Measurements from ENCODE around the gene TNFAIP8L1. TPM values are rescaled to one million over a fixed set of nuclear protein-coding genes. Genes with fewer than 3 reads are reported as not detected.

TNFAIP8L1 gene
- total RNA-seq, 2 experiments from 2014 or later: 19.9 to 20.4 TPM

DNA sequence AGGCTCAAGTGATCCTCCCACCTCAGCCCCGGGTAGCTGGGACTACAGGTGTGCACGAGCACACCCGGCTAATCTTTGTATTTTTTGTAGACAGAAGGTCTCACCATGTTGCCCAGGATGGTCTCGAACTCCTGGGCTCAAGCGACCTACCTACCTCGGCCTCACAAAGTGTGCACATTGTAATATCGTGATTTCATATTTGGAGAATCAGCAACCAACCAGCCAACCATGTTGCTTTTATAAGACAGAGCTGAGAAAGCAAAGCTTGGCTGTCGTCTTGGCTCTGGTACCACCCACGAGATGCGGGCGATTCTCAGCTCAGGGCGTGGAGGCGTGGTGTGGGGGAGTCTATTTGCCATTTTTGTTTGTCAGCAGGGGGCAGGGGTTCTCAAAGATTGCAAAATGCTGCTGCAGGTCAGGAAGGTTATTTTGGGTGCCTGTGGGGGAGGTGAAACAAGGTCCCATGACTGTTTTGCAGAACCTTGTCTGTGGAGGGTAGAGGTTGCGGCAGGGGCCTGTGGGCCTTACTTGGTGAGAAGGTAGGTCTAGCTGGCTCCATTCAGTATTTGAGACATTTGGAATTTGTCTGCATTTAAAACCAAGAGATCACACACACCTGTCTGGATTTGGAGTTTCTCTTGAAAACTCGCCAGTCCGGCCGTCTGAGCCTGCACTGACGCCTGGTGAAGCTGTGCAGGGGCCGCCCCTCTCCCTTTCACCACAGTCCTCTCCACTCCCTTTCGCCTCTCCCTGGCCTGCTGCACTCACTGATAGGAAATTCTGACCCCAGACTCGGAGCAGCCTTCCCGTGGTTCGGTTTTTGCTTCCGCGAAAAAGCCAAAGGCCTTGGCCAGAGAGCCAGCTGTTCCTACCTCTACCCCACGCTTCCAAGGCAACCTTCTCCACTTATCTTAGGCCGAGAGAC is 15.4 kb downstream of the TNFAIP8L1 start:
- Mint-ChIP-seq H3K27ac (peak overlapping the region; percentile 11), H3K4me3 (no peak overlapping the region), H3K9me3 (no peaks in the 10 kb centered on the region), H3K4me1 (ENCODE audit: low read depth) (no peaks in the 10 kb centered on the region), H3K27me3 (ENCODE audit: low read depth) (no peaks in the 10 kb centered on the region), H3K36me3 (ENCODE audit: low read depth) (peaks cover 12% of the 10 kb centered on the region)
- CTCF ChIA-PET: no interaction called here
- no peak for DNase-seq
- intact Hi-C loops (cut with micrococcal nuclease): no loop called here

DNA sequence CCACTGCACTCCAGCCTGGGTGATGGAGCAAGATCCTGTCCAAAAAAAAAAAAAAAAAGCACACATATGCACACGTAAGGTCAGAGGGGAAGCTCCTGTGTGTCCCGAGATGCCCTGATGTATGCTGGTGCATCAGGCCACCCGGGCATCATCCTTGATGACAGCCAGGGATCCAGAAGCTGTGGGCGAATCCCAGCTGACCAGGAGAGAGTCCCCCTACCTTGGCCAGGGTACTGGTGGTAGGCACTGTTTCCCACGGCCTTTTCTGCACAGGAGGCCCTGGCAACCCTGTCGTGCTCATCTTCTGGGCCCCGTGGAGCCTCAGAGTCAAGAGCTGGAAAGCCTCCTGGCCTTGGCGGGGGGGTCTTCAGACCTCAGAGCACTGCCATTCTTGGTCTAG is 16.8 kb downstream of the TNFAIP8L1 start:
- Mint-ChIP-seq H3K4me3 (no peak overlapping the region), H3K4me1 (ENCODE audit: low read depth) (no peaks in the 10 kb centered on the region), H3K27ac (no peak overlapping the region), H3K36me3 (ENCODE audit: low read depth) (peaks cover 16% of the 10 kb centered on the region), H3K9me3 (no peaks in the 10 kb centered on the region), H3K27me3 (ENCODE audit: low read depth) (no peaks in the 10 kb centered on the region)
- CTCF ChIA-PET: no interaction called here
- no peak for DNase-seq
- intact Hi-C loops (cut with micrococcal nuclease): no loop called here

DNA sequence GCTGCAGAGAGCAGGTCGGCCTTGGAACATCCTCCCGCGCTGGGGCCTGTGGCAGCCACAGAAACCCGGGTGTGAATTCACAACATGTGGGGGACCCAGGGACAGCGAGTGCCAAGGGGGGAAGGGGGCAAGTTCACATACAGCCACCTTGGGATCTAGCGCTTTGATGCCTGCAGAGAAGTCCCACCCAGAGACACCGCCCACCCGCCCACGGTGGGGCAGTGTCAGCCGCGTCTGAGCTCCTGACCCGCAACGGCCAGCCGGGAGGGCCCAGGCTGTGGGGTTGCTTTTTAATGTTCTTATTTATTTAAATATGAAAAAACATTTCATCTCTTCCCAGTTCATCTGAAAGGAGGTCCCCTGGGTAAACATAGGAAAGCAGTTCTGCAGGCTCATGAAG is 17.9 kb downstream of the TNFAIP8L1 start:
- H3K4me3 Mint-ChIP-seq: no peak overlapping the region
- no peak for DNase-seq
- no peak overlapping the region for H3K27ac Mint-ChIP-seq
- H3K4me1 Mint-ChIP-seq (ENCODE audit: low read depth): no peaks in the 10 kb centered on the region
- H3K9me3 Mint-ChIP-seq: no peaks in the 10 kb centered on the region
- peaks cover 18% of the 10 kb centered on the region for H3K36me3 Mint-ChIP-seq (ENCODE audit: low read depth)
- H3K27me3 Mint-ChIP-seq (ENCODE audit: low read depth): no peaks in the 10 kb centered on the region
- CTCF ChIA-PET: interaction anchor here (1.0 kb wide), 1 partner anchor 133 kb away, joined by 3 read pairs; no protein-coding TSS in a partner anchor
- intact Hi-C loops (cut with micrococcal nuclease): no loop called here

DNA sequence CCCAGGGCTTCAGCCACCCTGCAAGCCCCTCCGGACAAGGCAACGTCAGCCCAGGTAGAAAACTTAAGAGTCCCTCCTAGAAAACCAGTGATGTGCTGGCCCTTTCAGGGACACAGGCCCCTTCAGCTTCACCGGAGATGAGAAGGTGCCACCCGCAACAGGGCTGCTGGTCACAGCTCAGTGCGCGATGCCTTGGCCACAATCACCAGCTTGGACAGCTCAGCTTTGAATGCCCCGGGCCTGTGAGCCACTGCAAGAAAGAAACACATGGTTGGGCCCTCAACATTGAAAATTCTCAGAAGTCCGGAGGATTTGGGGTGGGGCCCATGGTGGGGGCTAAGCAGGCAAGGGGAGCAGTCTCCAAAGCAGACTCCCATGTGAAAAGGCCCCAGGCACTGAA is 18.5 kb downstream of the TNFAIP8L1 start:
- peaks cover 18% of the 10 kb centered on the region for H3K36me3 Mint-ChIP-seq (ENCODE audit: low read depth)
- H3K27me3 Mint-ChIP-seq (ENCODE audit: low read depth): no peaks in the 10 kb centered on the region
- no peaks in the 10 kb centered on the region for H3K4me1 Mint-ChIP-seq (ENCODE audit: low read depth)
- intact Hi-C loops (cut with micrococcal nuclease): no loop called here
- no peak overlapping the region for H3K4me3 Mint-ChIP-seq
- CTCF ChIA-PET: interaction anchor here (1.0 kb wide), 1 partner anchor 133 kb away, joined by 3 read pairs; no protein-coding TSS in a partner anchor
- H3K9me3 Mint-ChIP-seq: no peaks in the 10 kb centered on the region
- H3K27ac Mint-ChIP-seq: no peak overlapping the region
- no peak for DNase-seq

DNA sequence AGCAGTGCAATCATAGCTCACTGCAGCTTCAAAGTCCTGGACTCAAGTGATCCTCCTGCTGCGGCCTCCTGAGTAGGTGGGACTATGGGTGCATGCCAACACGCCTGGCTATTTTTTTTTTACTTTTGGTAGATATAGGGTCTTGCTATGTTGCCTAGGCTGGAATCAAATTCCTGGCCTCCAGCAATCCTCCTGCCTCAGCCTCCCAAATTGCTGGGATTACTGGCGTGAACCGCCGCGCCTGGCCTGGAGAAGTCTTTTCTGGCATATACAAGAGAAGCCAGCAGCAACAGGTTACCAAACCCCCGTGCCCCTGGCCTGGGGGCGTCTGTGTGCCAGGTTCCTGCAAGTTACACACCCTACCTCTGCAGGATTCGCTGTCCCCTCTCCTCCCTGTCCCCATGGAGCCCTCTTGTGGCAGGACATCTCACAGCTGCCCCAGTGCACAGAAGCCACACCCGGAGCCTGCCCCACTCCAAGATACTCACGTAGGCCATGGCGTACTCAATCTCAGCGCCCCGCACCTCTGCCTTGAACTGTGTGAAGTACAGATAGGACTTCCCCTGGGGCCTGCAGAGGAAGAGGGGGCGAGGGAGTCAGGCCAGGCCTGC is 21.0 kb downstream of the TNFAIP8L1 start:
- Mint-ChIP-seq H3K4me3 (no peak overlapping the region), H3K9me3 (no peaks in the 10 kb centered on the region), H3K36me3 (ENCODE audit: low read depth) (peaks cover 12% of the 10 kb centered on the region), H3K4me1 (ENCODE audit: low read depth) (no peaks in the 10 kb centered on the region), H3K27me3 (ENCODE audit: low read depth) (no peaks in the 10 kb centered on the region), H3K27ac (no peak overlapping the region)
- CTCF ChIA-PET: no interaction called here
- peak; percentile 50 for DNase-seq
- intact Hi-C loops (cut with micrococcal nuclease): no loop called here

DNA sequence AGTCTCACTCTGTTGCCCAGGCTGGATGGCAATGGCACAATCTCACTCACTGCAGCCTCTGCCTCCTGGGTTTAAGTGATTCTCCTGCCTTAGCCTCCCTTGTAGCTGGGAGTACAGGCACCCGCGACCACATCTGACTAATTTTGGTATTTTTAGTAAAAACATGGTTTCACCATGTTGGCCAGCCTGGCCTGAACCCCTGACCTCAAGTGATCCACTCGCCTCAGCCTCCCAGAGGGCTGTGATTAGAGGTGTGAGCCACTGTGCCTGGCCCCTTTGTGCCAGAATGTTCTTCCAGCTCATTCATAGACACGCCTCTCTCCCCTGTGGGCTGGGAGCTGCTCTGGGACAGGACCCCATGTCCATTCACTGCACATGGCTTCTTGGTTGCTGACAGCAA is 21.7 kb downstream of the TNFAIP8L1 start:
- intact Hi-C loops (cut with micrococcal nuclease): no loop called here
- H3K4me3 Mint-ChIP-seq: no peak overlapping the region
- H3K9me3 Mint-ChIP-seq: no peaks in the 10 kb centered on the region
- no peaks in the 10 kb centered on the region for H3K4me1 Mint-ChIP-seq (ENCODE audit: low read depth)
- CTCF ChIA-PET: no interaction called here
- no peak for DNase-seq
- H3K27ac Mint-ChIP-seq: no peak overlapping the region
- no peaks in the 10 kb centered on the region for H3K27me3 Mint-ChIP-seq (ENCODE audit: low read depth)
- H3K36me3 Mint-ChIP-seq (ENCODE audit: low read depth): peaks cover 11% of the 10 kb centered on the region

DNA sequence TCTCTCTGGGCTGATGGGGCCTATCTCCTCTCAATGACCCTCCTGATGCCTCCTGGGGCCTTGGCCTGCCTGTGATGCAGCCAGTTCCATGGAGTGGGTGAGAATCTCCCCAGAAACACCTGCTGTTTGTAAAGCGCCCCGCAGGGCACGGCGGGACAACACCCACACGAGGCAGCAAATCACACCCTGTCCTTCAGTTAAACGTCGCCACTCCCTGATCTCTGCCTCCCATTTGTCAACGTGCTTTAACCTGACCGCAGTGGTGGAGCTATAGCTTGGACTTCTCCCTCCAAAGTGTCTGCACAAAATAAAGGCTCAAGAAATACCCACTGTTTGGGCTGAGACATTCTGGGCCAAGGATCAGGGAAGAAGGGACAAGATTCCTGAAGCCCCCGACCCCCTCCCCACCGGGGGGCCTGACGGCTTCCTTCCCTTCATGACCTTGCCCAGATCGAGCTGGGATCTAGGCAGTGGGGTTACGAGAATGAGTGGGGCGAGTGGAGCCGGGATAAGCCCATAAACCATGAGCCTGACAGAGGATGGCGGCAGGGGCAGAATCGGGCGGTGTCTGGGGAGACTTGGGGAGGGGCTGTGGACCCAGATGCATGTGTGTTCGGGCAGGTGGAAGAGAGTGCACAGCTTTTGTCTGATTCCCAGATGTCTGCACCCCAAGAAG is 22.8 kb downstream of the TNFAIP8L1 start:
- Mint-ChIP-seq H3K27ac (no peak overlapping the region), H3K4me1 (ENCODE audit: low read depth) (no peaks in the 10 kb centered on the region), H3K36me3 (ENCODE audit: low read depth) (peaks cover 11% of the 10 kb centered on the region), H3K9me3 (no peaks in the 10 kb centered on the region), H3K27me3 (ENCODE audit: low read depth) (no peaks in the 10 kb centered on the region), H3K4me3 (no peak overlapping the region)
- CTCF ChIA-PET: interaction anchor here (1.0 kb wide), 1 partner anchor 28 kb away, joined by 3 read pairs; no protein-coding TSS in a partner anchor
- no peak for DNase-seq
- intact Hi-C loops (cut with micrococcal nuclease): no loop called here

DNA sequence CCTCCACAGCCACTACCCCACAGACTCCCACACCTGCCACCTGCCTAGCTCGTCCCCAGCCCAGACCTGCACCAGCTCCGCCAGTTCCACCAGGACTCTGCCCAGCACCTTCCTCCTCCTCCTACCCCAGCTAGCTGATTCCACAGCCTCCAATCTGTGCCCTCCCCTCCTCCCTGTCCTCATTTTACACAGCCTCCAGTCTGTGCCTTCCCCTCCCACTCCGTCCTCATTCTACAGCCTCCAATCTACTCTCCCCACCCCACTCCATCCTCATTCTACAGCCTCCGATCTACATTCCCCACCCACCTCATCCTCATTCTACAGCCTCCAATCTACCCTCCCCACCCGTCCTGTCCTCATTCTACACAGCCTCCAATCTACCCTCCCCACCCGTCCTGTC is 23.5 kb downstream of the TNFAIP8L1 start:
- Mint-ChIP-seq H3K36me3 (ENCODE audit: low read depth) (peaks cover 11% of the 10 kb centered on the region), H3K4me3 (no peak overlapping the region), H3K9me3 (no peaks in the 10 kb centered on the region), H3K27ac (no peak overlapping the region), H3K4me1 (ENCODE audit: low read depth) (peaks cover 1% of the 10 kb centered on the region), H3K27me3 (ENCODE audit: low read depth) (no peaks in the 10 kb centered on the region)
- CTCF ChIA-PET: interaction anchor here (1.0 kb wide), 1 partner anchor 28 kb away, joined by 3 read pairs; no protein-coding TSS in a partner anchor
- DNase-seq: no peak
- intact Hi-C loops (cut with micrococcal nuclease): no loop called here

DNA sequence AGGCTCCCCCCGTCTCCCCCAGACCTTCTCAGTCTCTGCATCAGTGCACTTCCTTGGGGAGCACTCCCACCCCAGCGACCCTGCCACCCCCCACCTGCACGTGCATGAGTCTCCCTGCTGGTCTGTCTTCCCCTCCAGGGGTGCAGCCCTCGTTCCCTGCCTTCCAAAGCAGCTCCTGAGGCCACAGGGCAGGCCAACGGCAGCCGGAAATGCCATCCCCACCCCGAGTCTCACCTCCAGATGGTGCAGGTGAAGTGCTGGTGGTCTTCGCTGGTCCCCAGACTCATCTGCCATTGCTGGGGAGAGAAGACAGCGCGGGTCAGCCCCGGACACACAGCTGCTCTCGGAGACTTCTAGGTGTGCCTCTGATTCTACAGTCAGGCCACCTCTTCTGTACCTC is 25.3 kb downstream of the TNFAIP8L1 start:
- Mint-ChIP-seq H3K4me3 (no peak overlapping the region), H3K36me3 (ENCODE audit: low read depth) (peaks cover 18% of the 10 kb centered on the region), H3K4me1 (ENCODE audit: low read depth) (peaks cover 17% of the 10 kb centered on the region), H3K9me3 (no peaks in the 10 kb centered on the region), H3K27ac (peak overlapping the region; percentile 24), H3K27me3 (ENCODE audit: low read depth) (no peaks in the 10 kb centered on the region)
- DNase-seq: no peak
- intact Hi-C loops (cut with micrococcal nuclease): no loop called here
- CTCF ChIA-PET: no interaction called here

DNA sequence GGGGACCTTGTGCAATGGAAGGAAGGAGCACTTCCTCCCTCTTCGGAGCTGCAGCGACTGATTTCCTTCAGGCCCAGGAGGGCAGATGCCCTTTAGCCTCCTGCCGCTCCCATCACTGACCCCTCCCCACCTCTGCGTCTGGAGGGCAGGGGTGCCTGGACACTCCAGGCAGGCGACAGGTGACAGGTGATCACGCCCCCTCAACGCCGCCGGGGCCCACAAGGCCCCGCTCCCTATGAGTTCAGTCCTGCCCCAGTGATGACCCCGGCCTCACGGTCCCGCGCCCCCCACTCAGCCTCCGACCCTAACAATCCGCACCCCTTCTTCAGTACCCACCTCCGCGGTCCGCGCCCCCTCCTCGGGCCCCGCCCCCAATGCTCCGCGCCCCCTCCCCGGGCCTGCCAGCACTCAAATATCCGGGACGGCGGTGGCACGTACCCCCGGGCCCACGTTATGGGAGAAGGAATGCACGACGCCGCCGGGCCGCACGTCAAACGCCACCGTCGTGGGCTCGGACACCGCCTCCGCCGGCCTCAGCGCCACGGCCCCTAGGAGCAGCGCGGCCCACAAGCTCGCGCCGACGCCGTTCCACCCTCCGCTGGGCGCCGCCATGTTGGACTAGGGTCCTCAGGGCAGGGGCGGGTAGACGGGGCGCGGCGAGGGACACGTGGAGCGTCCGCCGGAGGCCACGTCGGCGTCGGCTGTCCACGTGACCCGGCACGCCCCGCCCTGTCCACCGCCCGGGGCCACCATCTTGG is 30.6 kb downstream of the TNFAIP8L1 start, which contains the start of gene MYDGF:
Gene MYDGF (minus strand): TSS at position 620 of the 758 bp plus-strand sequence. CDS start 8 bp downstream, at position 612.
- peak within 1 kb of the TSS; percentile 86 for H3K4me3 Mint-ChIP-seq
- intact Hi-C loops (cut with micrococcal nuclease): loop anchor here (1.0 to 2.0 kb wide), 3 partner anchors 31 to 121 kb away; partner anchors contain the start of genes FEM1A and TNFAIP8L1
- CTCF ChIA-PET: interaction anchor here (1.9 kb wide), 1 partner anchor 34 kb away, joined by 4 read pairs; no protein-coding TSS in a partner anchor
- H3K9me3 Mint-ChIP-seq: no peaks in the 10 kb centered on the region
- H3K36me3 Mint-ChIP-seq (ENCODE audit: low read depth): peaks cover 9% of the 10 kb centered on the region
- H3K27me3 Mint-ChIP-seq (ENCODE audit: low read depth): no peaks in the 10 kb centered on the region
- peaks cover 18% of the 10 kb centered on the region for H3K4me1 Mint-ChIP-seq (ENCODE audit: low read depth)
- DNase-seq: peak; percentile 94
- peak within 1 kb of the TSS; percentile 46 for H3K27ac Mint-ChIP-seq

DNA sequence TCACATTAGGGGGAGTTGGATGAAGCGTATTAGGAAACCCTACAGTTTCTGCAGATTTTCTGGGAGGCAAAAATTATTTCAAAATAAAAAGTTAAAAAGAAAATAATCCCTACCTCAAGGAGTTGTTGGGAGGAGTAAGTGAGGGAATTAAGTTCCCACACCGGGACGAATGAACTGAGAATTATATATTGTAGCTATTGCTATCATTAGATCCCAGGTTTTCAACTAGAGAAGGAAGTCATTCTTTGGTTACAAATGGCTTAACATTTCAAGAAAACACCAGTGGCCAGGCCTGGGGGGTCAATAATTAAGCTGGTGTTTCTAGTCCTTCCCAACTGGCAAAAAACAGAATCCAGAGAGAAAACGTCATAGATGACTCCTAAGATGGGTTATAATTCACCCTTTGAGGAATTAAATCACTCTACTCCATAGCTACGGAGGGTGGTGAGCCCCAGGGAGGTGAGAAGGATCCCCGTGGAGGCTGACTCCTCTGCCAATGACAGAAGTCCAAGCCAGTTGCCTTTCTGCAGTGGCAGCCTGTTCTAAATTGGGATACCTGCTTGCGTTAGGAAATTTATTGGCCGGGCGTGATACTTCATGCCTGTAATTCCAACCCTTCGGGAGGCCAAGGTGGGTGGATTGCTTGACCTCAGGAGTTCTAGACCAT is 32.0 kb downstream of the TNFAIP8L1 start:
- peaks cover 18% of the 10 kb centered on the region for H3K4me1 Mint-ChIP-seq (ENCODE audit: low read depth)
- DNase-seq: no peak
- H3K36me3 Mint-ChIP-seq (ENCODE audit: low read depth): peaks cover 9% of the 10 kb centered on the region
- intact Hi-C loops (cut with micrococcal nuclease): loop anchor here (2.0 kb wide), 1 partner anchor 119 kb away; the partner anchor contains the start of gene FEM1A
- H3K9me3 Mint-ChIP-seq: no peaks in the 10 kb centered on the region
- no peak overlapping the region for H3K27ac Mint-ChIP-seq
- no peaks in the 10 kb centered on the region for H3K27me3 Mint-ChIP-seq (ENCODE audit: low read depth)
- CTCF ChIA-PET: interaction anchor here (0.6 to 1.5 kb wide), 3 partner anchors 35 to 109 kb away, joined by 3 to 8 read pairs (median 5); no protein-coding TSS in a partner anchor
- H3K4me3 Mint-ChIP-seq: peak overlapping the region; percentile 31

Data from activated naive CD4-positive, alpha-beta T cell treated with anti-CD3 and anti-CD28 coated beads for 36 hours (primary cell).